IMR-90 (cell line): ENCODE measurements around the gene TPMT. TPM values are rescaled to one million over a fixed set of nuclear protein-coding genes. Genes with fewer than 3 reads are reported as not detected.

Experiments used
- ATAC-seq: fragments of 200-7000 bp; cut with Tn5 transposase; 2 replicates; pipeline ENCODE4 v1.9.1; 2020; ENCODE audit warnings: low read depth, mild to moderate bottlenecking, moderate library complexity
- BruUV-seq: library from RNA; stranded (reverse); fragments of 400-500 nt; replicated peaks from 2 replicates; lab custom pipeline; 2021; lab: Mats Ljungman, UMichigan
- CTCF ChIA-PET: fragments of 300-600 bp; formaldehyde crosslinking; extraction: SDS; loops from one replicate; lab custom pipeline; 2021; ENCODE audit warnings: antibody characterized with exemption; lab: Yijun Ruan, JAX
- POLR2A ChIA-PET: fragments of 300-600 bp; sonication (Branson Sonifier 250); formaldehyde crosslinking; loops from one replicate; lab custom pipeline; 2022; ENCODE audit warnings: antibody characterized with exemption; ENCODE audit not compliant: unreplicated experiment; lab: Charles Lee
- DNase-seq: peaks from one replicate; pipeline ENCODE4 v3.0.0; 2013
- H2AFZ ChIP-seq: replicated peaks from 2 replicates; pipeline ENCODE3; 2013; ENCODE audit warnings: low read length, mild to moderate bottlenecking; ENCODE audit not compliant: poor library complexity
- H2AK5ac ChIP-seq: 2 replicates; pipeline ENCODE4 v1.6.1; 2013; ENCODE audit warnings: low read depth, low read length, inconsistent platforms
- H2AK9ac ChIP-seq: replicated peaks from 2 replicates; pipeline ENCODE3; 2013; ENCODE audit warnings: mild to moderate bottlenecking, low read depth, low read length, moderate library complexity; ENCODE audit not compliant: poor library complexity
- H2BK120ac ChIP-seq: 2 replicates; pipeline ENCODE4 v1.6.1; 2013; ENCODE audit warnings: low read depth, low read length, inconsistent platforms
- H2BK15ac ChIP-seq: 3 replicates; pipeline ENCODE4 v1.6.1; 2013; ENCODE audit warnings: low read depth, low read length, inconsistent platforms
- H2BK20ac ChIP-seq: 2 replicates; pipeline ENCODE4 v1.6.1; 2013; ENCODE audit warnings: low read depth, mild to moderate bottlenecking, inconsistent platforms, low read length, moderate library complexity
- H2BK5ac ChIP-seq: 2 replicates; pipeline ENCODE4 v1.6.1; 2013; ENCODE audit warnings: mild to moderate bottlenecking, low read depth, low read length, inconsistent platforms; ENCODE audit not compliant: poor library complexity, severe bottlenecking
- H3K14ac ChIP-seq: replicated peaks from 2 replicates; pipeline ENCODE4 v1.6.1; 2013; ENCODE audit warnings: low read depth, low read length, inconsistent platforms
- H3K18ac ChIP-seq: 2 replicates; pipeline ENCODE4 v1.6.1; 2013; ENCODE audit warnings: low read depth, low read length, control low read depth
- H3K23ac ChIP-seq: 2 replicates; pipeline ENCODE4 v1.6.1; 2013; ENCODE audit warnings: low read depth, low read length, inconsistent platforms
- H3K27ac ChIP-seq: 2 replicates; pipeline ENCODE4 v1.5.1; 2013; ENCODE audit warnings: mild to moderate bottlenecking, control low read depth, low read length; ENCODE audit not compliant: insufficient read depth
- H3K27me3 ChIP-seq: 2 replicates; pipeline ENCODE4 v1.6.1; 2013; ENCODE audit warnings: low read length; ENCODE audit not compliant: control insufficient read depth, insufficient read depth
- H3K36me3 ChIP-seq: 2 replicates; pipeline ENCODE4 v1.6.1; 2013; ENCODE audit warnings: low read length, mixed read lengths; ENCODE audit not compliant: control insufficient read depth, insufficient read depth
- H3K4ac ChIP-seq: 2 replicates; pipeline ENCODE4 v1.6.1; 2013; ENCODE audit warnings: low read depth, low read length, inconsistent platforms
- H3K4me1 ChIP-seq: 2 replicates; pipeline ENCODE4 v1.6.1; 2013; ENCODE audit warnings: low read length, mixed read lengths; ENCODE audit not compliant: control insufficient read depth, insufficient read depth
- H3K4me2 ChIP-seq: 2 replicates; pipeline ENCODE4 v1.6.1; 2013; ENCODE audit warnings: low read depth, mild to moderate bottlenecking, control low read depth, low read length, moderate library complexity
- H3K4me3 ChIP-seq: 2 replicates; pipeline ENCODE4 v1.5.1; 2013; ENCODE audit warnings: low read depth, mild to moderate bottlenecking, control low read depth, low read length, moderate library complexity; ENCODE audit not compliant: insufficient read depth
- H3K56ac ChIP-seq: 2 replicates; pipeline ENCODE4 v1.6.1; 2013; ENCODE audit warnings: low read length, inconsistent platforms; ENCODE audit not compliant: insufficient read depth; ENCODE audit errors: extremely low read depth
- H3K79me1 ChIP-seq, 2 experiments: 2 replicates each; pipeline ENCODE4 v1.6.1; 2013; ENCODE audit warnings: low read length in 2 of 2, inconsistent platforms in 1 of 2, low read depth in 1 of 2
- H3K9ac ChIP-seq: 2 replicates; pipeline ENCODE4 v1.6.1; 2013; ENCODE audit warnings: low read depth, low read length, control low read depth
- H3K9me1 ChIP-seq: 2 replicates; pipeline ENCODE4 v1.6.1; 2013; ENCODE audit warnings: low read length, inconsistent platforms; ENCODE audit not compliant: insufficient read depth
- H3K9me3 ChIP-seq: 2 replicates; pipeline ENCODE4 v1.6.1; 2013; ENCODE audit warnings: low read length; ENCODE audit not compliant: control insufficient read depth, insufficient read depth
- H4K20me1 ChIP-seq: 2 replicates; pipeline ENCODE4 v1.6.1; 2013; ENCODE audit warnings: low read length, inconsistent platforms; ENCODE audit not compliant: insufficient read depth
- H4K5ac ChIP-seq: 2 replicates; pipeline ENCODE4 v1.6.1; 2013; ENCODE audit warnings: mild to moderate bottlenecking, low read depth, low read length, control low read depth
- H4K8ac ChIP-seq, 2 experiments: 2 replicates each; pipeline ENCODE4 v1.6.1; 2013; ENCODE audit warnings: low read depth in 2 of 2, low read length in 2 of 2, control low read depth in 1 of 2, inconsistent platforms in 1 of 2
- H4K91ac ChIP-seq: 2 replicates; pipeline ENCODE4 v1.6.1; 2013; ENCODE audit warnings: low read depth, low read length, inconsistent platforms; ENCODE audit not compliant: insufficient read depth
- BHLHE40 ChIP-seq: fragments of 150-350 bp; IDR thresholded peaks from 2 replicates; pipeline ENCODE4 v1.6.1; 2016; ENCODE audit warnings: mild to moderate bottlenecking, low read depth, low read length
- CEBPB ChIP-seq: IDR thresholded peaks from 2 replicates; pipeline ENCODE4 v1.6.1; 2012; ENCODE audit warnings: low read depth, low read length, improper control_type of control experiment
- CHD1 ChIP-seq: IDR thresholded peaks from 2 replicates; pipeline ENCODE4 v1.6.1; 2012; ENCODE audit warnings: low read depth, low read length, improper control_type of control experiment
- ELK1 ChIP-seq: fragments of 150-350 bp; IDR thresholded peaks from 2 replicates; pipeline ENCODE4 v1.6.1; 2016; ENCODE audit warnings: low read depth, mild to moderate bottlenecking, low read length, moderate library complexity, borderline replicate concordance
- FOS ChIP-seq: fragments of 150-350 bp; IDR thresholded peaks from 2 replicates; pipeline ENCODE4 v1.6.1; 2016; ENCODE audit warnings: low read depth, low read length
- MAFK ChIP-seq: IDR thresholded peaks from 2 replicates; pipeline ENCODE4 v1.6.1; 2012; ENCODE audit warnings: low read depth, low read length, improper control_type of control experiment
- MAZ ChIP-seq: IDR thresholded peaks from 2 replicates; pipeline ENCODE4 v1.6.1; 2012; ENCODE audit warnings: low read depth, mild to moderate bottlenecking, low read length, improper control_type of control experiment, moderate library complexity, borderline replicate concordance
- MXI1 ChIP-seq: IDR thresholded peaks from 2 replicates; pipeline ENCODE4 v1.6.1; 2012; ENCODE audit warnings: low read depth, mild to moderate bottlenecking, low read length, moderate library complexity, borderline replicate concordance
- NFE2L2 ChIP-seq: fragments of 150-350 bp; IDR thresholded peaks from 2 replicates; pipeline ENCODE4 v1.6.1; 2016; ENCODE audit warnings: low read depth, mild to moderate bottlenecking, low read length
- POLR2A ChIP-seq: IDR thresholded peaks from 2 replicates; pipeline ENCODE4 v1.6.1; 2012; ENCODE audit warnings: mild to moderate bottlenecking, low read depth, low read length
- RAD21 ChIP-seq: IDR thresholded peaks from 2 replicates; pipeline ENCODE4 v1.6.1; 2012; ENCODE audit warnings: low read length, improper control_type of control experiment
- RCOR1 ChIP-seq: IDR thresholded peaks from 2 replicates; pipeline ENCODE4 v1.6.1; 2012; ENCODE audit warnings: mild to moderate bottlenecking, low read length, improper control_type of control experiment; ENCODE audit not compliant: insufficient replicate concordance
- RFX5 ChIP-seq: IDR thresholded peaks from 2 replicates; pipeline ENCODE4 v1.8.0; 2012; ENCODE audit warnings: low read depth, mild to moderate bottlenecking, low read length, moderate library complexity
- SMC3 ChIP-seq: fragments of 150-350 bp; IDR thresholded peaks from 2 replicates; pipeline ENCODE4 v1.6.1; 2016; ENCODE audit warnings: low read depth, mild to moderate bottlenecking, antibody characterized with exemption, low read length, moderate library complexity
- whole genome bisulfite sequencing, 2 experiments: methylation state at CpG; one replicate each; pipeline versions ENCODE4 v1.1.5 to v1.1.7; 2013; ENCODE audit warnings: missing lambda C conversion rate in 2 of 2; ENCODE audit not compliant: insufficient read length in 1 of 2; ENCODE audit errors: extremely low coverage in 2 of 2; 5-methylcytosine and 5-hydroxymethylcytosine counted together
- dilution Hi-C: fragments of 300-500 bp; cut with HindIII; formaldehyde crosslinking; loops from one replicate; pipeline ENCODE4 v1.14.3; 2018; ENCODE audit warnings: low sequenced_read_pairs; ENCODE audit not compliant: unreplicated experiment
- in situ Hi-C: fragments of 300-500 bp; cut with MboI; formaldehyde crosslinking; loops from 3 replicates; pipeline ENCODE4 v1.14.3; 2019; ENCODE audit warnings: low sequenced_read_pairs, inconsistent platforms, mixed read lengths
- intact Hi-C: fragments of 100-400 bp; cut with micrococcal nuclease; formaldehyde crosslinking; loops from 2 replicates; pipeline ENCODE4 v1.10.0; 2022
- polyA plus RNA-seq, 3 experiments: library from polyadenylated mRNA; depleted of rRNA; stranded (reverse); fragments of >200 nt; gene quantifications; 2 replicates each; pipeline ENCODE4 v1.2.3, GENCODE V29; 2012; ENCODE audit warnings: low replicate concordance in 1 of 3
- total RNA-seq: library from RNA; depleted of rRNA; stranded (reverse); fragments of >200 nt; gene quantifications from 2 replicates; pipeline ENCODE4 v1.2.3, GENCODE V29; 2012
- TF ChIP-seq, protein P1 (sequence below): fragments of 150-350 bp; IDR thresholded peaks from 2 replicates; pipeline ENCODE4 v1.6.1; 2017; ENCODE audit warnings: mild to moderate bottlenecking, antibody characterized with exemption, low read length, low read depth
- TF ChIP-seq, protein P2 (sequence below): conservative IDR thresholded peaks from 2 replicates; pipeline ENCODE4 v1.5.1; 2012; ENCODE audit warnings: mild to moderate bottlenecking, low read depth, low read length, improper control_type of control experiment

TPMT gene
- total and polyA plus RNA-seq, 2 of the 4 experiments (the other 2 are of a cell fraction): 10.8 to 14.1 TPM

DNA sequence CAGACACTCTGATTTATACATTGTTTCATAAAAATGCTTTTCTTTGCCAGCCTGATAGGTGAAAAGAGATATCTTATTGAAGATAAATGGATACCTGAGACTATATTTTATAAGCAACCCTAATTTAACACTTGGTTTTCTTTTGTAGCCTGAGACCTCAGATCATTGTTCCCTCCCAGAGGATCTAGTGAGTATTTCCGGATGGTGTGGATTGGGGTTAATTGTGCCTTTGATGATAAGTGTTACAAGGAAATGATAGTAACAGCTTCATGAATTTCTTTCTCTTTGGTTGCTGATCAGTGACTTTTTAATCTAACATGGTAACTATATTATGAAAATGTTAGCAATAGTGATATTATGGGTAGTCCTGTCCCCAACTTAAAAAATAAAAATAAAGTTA lies 30.7 kb upstream of the TPMT start:
- CTCF ChIA-PET: interaction anchor here (0.6 kb wide), 1 partner anchor 327 kb away, joined by 4 read pairs; no protein-coding TSS in a partner anchor
- Histone ChIP-seq H3K27me3 (no peaks in the 10 kb centered on the region), H3K27ac (no peak overlapping the region), H4K20me1 (no peaks in the 10 kb centered on the region), H3K9ac (no peak overlapping the region), H3K4me1 (no peaks in the 10 kb centered on the region), H3K23ac (no peak overlapping the region), H4K8ac (no peak overlapping the region), H2BK5ac (no peak overlapping the region), H3K9me1 (no peaks in the 10 kb centered on the region; the same call in 1 of the 2 replicates), H4K91ac (no peak overlapping the region), H2BK120ac (no peak overlapping the region), H3K4me3 (no peak overlapping the region), H2AFZ (no peak overlapping the region), H2BK20ac (no peak overlapping the region), H3K9me3 (no peaks in the 10 kb centered on the region), H2AK5ac (no peak overlapping the region), H4K5ac (no peak overlapping the region), H3K18ac (no peak overlapping the region), H3K36me3 (peaks cover 2% of the 10 kb centered on the region; the same call in 1 of the 2 replicates), H2BK15ac (no peak overlapping the region), H3K4ac (no peak overlapping the region), H3K79me1 (no peaks in the 10 kb centered on the region), H3K14ac (no peak overlapping the region), H2AK9ac (no peak overlapping the region), H3K56ac (no peak overlapping the region), H3K4me2 (no peak overlapping the region)
- BruUV-seq: no TSS peak
- ATAC-seq (no peak), DNase-seq (no peak)
- POLR2A ChIA-PET: no interaction called here
- dilution Hi-C loops: no loop called here
- no CpG with 5 or more reads among the region's 1 CpG for WGBS, 2 experiments
- intact Hi-C loops: no loop called here
- TF ChIP-seq, protein P1, sequence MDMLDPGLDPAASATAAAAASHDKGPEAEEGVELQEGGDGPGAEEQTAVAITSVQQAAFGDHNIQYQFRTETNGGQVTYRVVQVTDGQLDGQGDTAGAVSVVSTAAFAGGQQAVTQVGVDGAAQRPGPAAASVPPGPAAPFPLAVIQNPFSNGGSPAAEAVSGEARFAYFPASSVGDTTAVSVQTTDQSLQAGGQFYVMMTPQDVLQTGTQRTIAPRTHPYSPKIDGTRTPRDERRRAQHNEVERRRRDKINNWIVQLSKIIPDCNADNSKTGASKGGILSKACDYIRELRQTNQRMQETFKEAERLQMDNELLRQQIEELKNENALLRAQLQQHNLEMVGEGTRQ: no peak
- no peak for TF ChIP-seq CHD1
- TF ChIP-seq FOS: no peak
- no peak for TF ChIP-seq ELK1
- no peak for TF ChIP-seq MXI1
- no peak for TF ChIP-seq SMC3
- TF ChIP-seq MAFK: no peak
- TF ChIP-seq MAZ: no peak
- no peak for TF ChIP-seq CEBPB
- TF ChIP-seq BHLHE40: no peak
- TF ChIP-seq RFX5: no peak
- TF ChIP-seq, protein P2, sequence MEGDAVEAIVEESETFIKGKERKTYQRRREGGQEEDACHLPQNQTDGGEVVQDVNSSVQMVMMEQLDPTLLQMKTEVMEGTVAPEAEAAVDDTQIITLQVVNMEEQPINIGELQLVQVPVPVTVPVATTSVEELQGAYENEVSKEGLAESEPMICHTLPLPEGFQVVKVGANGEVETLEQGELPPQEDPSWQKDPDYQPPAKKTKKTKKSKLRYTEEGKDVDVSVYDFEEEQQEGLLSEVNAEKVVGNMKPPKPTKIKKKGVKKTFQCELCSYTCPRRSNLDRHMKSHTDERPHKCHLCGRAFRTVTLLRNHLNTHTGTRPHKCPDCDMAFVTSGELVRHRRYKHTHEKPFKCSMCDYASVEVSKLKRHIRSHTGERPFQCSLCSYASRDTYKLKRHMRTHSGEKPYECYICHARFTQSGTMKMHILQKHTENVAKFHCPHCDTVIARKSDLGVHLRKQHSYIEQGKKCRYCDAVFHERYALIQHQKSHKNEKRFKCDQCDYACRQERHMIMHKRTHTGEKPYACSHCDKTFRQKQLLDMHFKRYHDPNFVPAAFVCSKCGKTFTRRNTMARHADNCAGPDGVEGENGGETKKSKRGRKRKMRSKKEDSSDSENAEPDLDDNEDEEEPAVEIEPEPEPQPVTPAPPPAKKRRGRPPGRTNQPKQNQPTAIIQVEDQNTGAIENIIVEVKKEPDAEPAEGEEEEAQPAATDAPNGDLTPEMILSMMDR: no peak
- TF ChIP-seq POLR2A: no peak
- no peak for TF ChIP-seq RAD21
- TF ChIP-seq NFE2L2: no peak
- TF ChIP-seq RCOR1: no peak
- in situ Hi-C loops: no loop called here
